Upper lobe of right lung (tissue), 1 donor: ENCODE data around the gene MPPED1. TPM values are rescaled to one million over a fixed set of nuclear protein-coding genes. Genes with fewer than 3 reads are reported as not detected.
A peak's percentile ranks its signal among the peaks of the same experiment; 100 is the strongest.

Experiments used
- ATAC-seq: fragments of 200-7000 bp; cut with Tn5 transposase; one replicate; pipeline ENCODE4 v1.9.1; 2020; ENCODE audit warnings: mild to moderate bottlenecking, moderate library complexity
- DNase-seq: peaks from one replicate; pipeline ENCODE4 v3.0.0-alpha.2; 2020
- H3K27ac ChIP-seq: fragments of 200-600 bp; one replicate; pipeline ENCODE4 v1.8.0; 2022
- H3K27me3 ChIP-seq: fragments of 200-600 bp; one replicate; pipeline ENCODE4 v1.8.0; 2022; ENCODE audit warnings: mild to moderate bottlenecking
- H3K36me3 ChIP-seq: fragments of 200-600 bp; one replicate; pipeline ENCODE4 v1.8.0; 2022
- H3K4me1 ChIP-seq: fragments of 200-600 bp; one replicate; pipeline ENCODE4 v1.8.0; 2022
- H3K4me3 ChIP-seq: fragments of 200-600 bp; one replicate; pipeline ENCODE4 v1.8.0; 2022; ENCODE audit warnings: mild to moderate bottlenecking
- H3K9me3 ChIP-seq: fragments of 200-600 bp; one replicate; pipeline ENCODE4 v1.8.0; 2022
- CTCF ChIP-seq: fragments of 200-600 bp; IDR thresholded peaks from one replicate; pipeline ENCODE4 v1.8.0; 2022; ENCODE audit warnings: antibody characterized with exemption
- intact Hi-C: fragments of 100-400 bp; cut with DNase I; formaldehyde crosslinking; loops from one replicate; pipeline ENCODE4 v1.11.0; 2022
- total RNA-seq: library from RNA; stranded (reverse); fragmentation: NEBNext Ultra II Directional; extraction: Animal tissue kit (Norgen Biotek cat#: 25700); gene quantifications from one replicate; pipeline ENCODE4 v1.2.1, GENCODE V29; 2021
- donor health status: DM: no; HTN: yes; CAD: no; lungs with severe emphysema.

Gene MPPED1
- total RNA-seq, 1 donor from 2014 or later = not detected

- ATAC-seq (no peak), DNase-seq (peak; percentile 27)
- no peaks in the 10 kb centered on the region for H3K9me3 ChIP-seq
- TF ChIP-seq CTCF = no peak
- intact Hi-C loops = no loop called here
- H3K27ac ChIP-seq = no peak overlapping the region
- no peaks in the 10 kb centered on the region for H3K36me3 ChIP-seq
- H3K27me3 ChIP-seq = peaks cover 40% of the 10 kb centered on the region
- H3K4me3 ChIP-seq = no peak overlapping the region
- no peaks in the 10 kb centered on the region for H3K4me1 ChIP-seq
These were observed 55.6 kb downstream of the MPPED1 start for GRCh38 chr22:43467216-43467940.

DNA sequence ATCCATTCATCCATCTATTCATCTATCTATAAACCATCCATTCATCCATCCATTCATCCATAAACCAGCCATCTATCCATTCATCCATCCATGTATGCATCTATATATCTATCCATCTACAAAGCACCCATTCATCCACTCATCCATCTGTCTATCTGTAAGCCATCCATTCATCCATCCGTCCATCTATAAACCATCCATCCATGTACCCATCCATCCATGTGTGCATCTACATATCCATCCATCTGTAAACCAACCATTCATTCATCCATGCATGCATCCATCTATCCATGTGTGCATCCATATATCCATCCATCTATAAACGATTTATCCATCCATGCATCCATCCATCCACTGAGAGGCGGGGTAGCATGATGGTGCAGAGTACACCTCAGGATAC, 58.4 kb downstream of the MPPED1 start:
- DNase-seq (no peak), ATAC-seq (no peak)
- H3K36me3 ChIP-seq = no peaks in the 10 kb centered on the region
- H3K4me1 ChIP-seq = no peaks in the 10 kb centered on the region
- no peak for TF ChIP-seq CTCF
- no peak overlapping the region for H3K27ac ChIP-seq
- intact Hi-C loops = no loop called here
- H3K4me3 ChIP-seq = no peak overlapping the region
- H3K9me3 ChIP-seq = no peaks in the 10 kb centered on the region
- H3K27me3 ChIP-seq = peaks cover 33% of the 10 kb centered on the region

GRCh38 chr22:43470941-43471585, 59.2 kb downstream of the MPPED1 start:
- H3K4me3 ChIP-seq = no peak overlapping the region
- no peak overlapping the region for H3K27ac ChIP-seq
- intact Hi-C loops = no loop called here
- H3K27me3 ChIP-seq = peaks cover 25% of the 10 kb centered on the region
- ATAC-seq (no peak), DNase-seq (no peak)
- no peak for TF ChIP-seq CTCF
- H3K9me3 ChIP-seq = no peaks in the 10 kb centered on the region
- no peaks in the 10 kb centered on the region for H3K36me3 ChIP-seq
- H3K4me1 ChIP-seq = no peaks in the 10 kb centered on the region

DNA sequence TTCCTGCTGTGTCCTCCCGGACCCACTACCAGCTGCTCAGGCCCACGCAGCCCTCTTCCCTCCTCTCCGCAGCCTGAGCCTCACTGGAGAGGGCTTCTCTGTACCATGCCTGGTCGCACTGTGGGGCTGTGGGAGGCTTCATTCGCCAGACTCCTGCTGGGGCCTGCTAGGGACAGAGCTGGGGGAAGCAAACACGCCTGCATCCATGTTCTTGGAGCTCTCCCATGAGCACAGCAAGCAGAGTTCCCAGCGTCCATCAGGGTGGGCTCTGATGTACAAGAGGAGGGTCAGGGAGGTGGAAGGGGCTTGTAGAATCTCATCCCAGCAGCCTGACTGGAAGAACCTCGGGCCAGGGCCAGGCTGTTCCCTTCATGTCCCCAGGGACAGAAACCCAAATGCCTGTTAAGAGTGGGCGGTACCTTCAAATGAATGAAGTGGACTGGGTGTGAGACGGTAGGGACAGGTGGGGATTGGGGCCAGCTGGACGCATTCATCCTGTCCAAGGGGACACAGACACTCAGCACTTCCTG, 59.9 kb downstream of the MPPED1 start:
- peaks cover 24% of the 10 kb centered on the region for H3K27me3 ChIP-seq
- no peaks in the 10 kb centered on the region for H3K9me3 ChIP-seq
- H3K27ac ChIP-seq = no peak overlapping the region
- intact Hi-C loops = no loop called here
- H3K36me3 ChIP-seq = no peaks in the 10 kb centered on the region
- no peaks in the 10 kb centered on the region for H3K4me1 ChIP-seq
- DNase-seq (no peak), ATAC-seq (no peak)
- H3K4me3 ChIP-seq = no peak overlapping the region
- TF ChIP-seq CTCF = no peak

DNA sequence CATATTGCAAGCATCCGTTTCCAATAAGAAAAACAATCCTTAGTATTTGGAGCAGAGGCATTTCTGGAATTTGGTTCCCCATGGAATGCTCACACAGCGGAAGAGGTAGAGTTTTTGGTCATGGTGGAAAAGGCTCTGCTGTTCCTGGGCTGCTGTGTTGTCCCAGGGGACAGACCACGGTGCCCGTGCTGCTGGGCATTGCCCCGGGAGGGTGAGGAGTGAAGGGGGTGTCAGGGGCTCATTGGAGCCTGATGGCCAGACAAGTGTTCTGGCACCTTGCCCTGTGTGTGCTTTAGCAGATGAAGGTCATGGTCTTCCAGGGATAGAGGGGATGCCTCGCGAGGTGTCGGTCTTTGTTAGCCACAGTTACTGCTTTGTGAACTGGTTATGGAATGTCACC, 61.2 kb downstream of the MPPED1 start:
- ATAC-seq = no peak
- intact Hi-C loops = no loop called here
- Histone ChIP-seq H3K36me3 (no peaks in the 10 kb centered on the region), H3K4me3 (no peak overlapping the region), H3K4me1 (no peaks in the 10 kb centered on the region), H3K27ac (no peak overlapping the region), H3K9me3 (no peaks in the 10 kb centered on the region), H3K27me3 (peaks cover 13% of the 10 kb centered on the region)
- no peak for TF ChIP-seq CTCF
- DNase-seq = no peak
